K562 (cell line): Measurements from ENCODE around the gene UNC5C. TPM values are rescaled to one million over a fixed set of nuclear protein-coding genes. Genes with fewer than 3 reads are reported as not detected.

Experiments
- ATAC-seq: fragments of 200-7000 bp; cut with Tn5 transposase; 3 replicates; pipeline ENCODE4 v1.9.1; 2020; ENCODE audit warnings: moderate library complexity
- BruUV-seq: library from RNA; stranded (reverse); fragments of 400-500 nt; replicated peaks from 2 replicates; lab custom pipeline; 2021; lab: Mats Ljungman, UMichigan
- CTCF ChIA-PET: fragments of 300-600 bp; formaldehyde crosslinking; extraction: SDS; loops from one replicate; lab custom pipeline; 2021; ENCODE audit warnings: low intra/inter-chr PET ratio; lab: Yijun Ruan, JAX
- POLR2A ChIA-PET: fragments of 300-600, 350-650 bp; sonication (Branson Sonifier 250); formaldehyde crosslinking; extraction: SDS; loops from one replicate; lab custom pipeline; 2021; ENCODE audit warnings: antibody characterized with exemption, inconsistent platforms; lab: Yijun Ruan, JAX
- DNase-seq, 4 experiments: peaks; one replicate each; pipeline versions ENCODE4 v3.0.0 to v3.0.0-alpha.2; 2011 to 2018; ENCODE audit warnings: low spot score in 3 of 4, mixed read lengths in 3 of 4; ENCODE audit errors: extremely low read depth in 1 of 4
- FAIRE-seq: peaks from 2 replicates; lab custom pipeline; 2011; peaks lifted over from hg19 to GRCh38; lab: Jason Lieb, UNC
- H2AFZ ChIP-seq: 2 replicates; pipeline ENCODE4 v1.6.0; 2011; ENCODE audit warnings: low read depth, low read length, control low read depth, inconsistent platforms
- H3K27ac ChIP-seq: fragments of 200-600 bp; 3 replicates; pipeline ENCODE4 v1.8.0; 2011; ENCODE audit warnings: low read depth, mild to moderate bottlenecking, control low read depth, inconsistent platforms, low read length, moderate library complexity, mixed read lengths; ENCODE audit errors: extremely low read depth
- H3K27me3 ChIP-seq, 2 experiments: fragments of 300-600 bp in 1 of 2; 2 replicates in 1 of 2; 3 replicates in 1 of 2; pipeline versions ENCODE4 v1.6.0 to v1.8.0; 2011; ENCODE audit warnings: inconsistent platforms in 2 of 2, low read length in 2 of 2, mild to moderate bottlenecking in 1 of 2, mixed read lengths in 1 of 2, moderate library complexity in 1 of 2; ENCODE audit not compliant: control insufficient read depth in 2 of 2, insufficient read depth in 2 of 2
- H3K36me3 ChIP-seq: fragments of 300-600 bp; 3 replicates; pipeline ENCODE4 v1.8.0; 2011; ENCODE audit warnings: mild to moderate bottlenecking, low read length, inconsistent platforms; ENCODE audit not compliant: control insufficient read depth, insufficient read depth
- H3K4me1 ChIP-seq, 2 experiments: fragments of 200-600 bp in 1 of 2; replicated peaks in 1 of 2; 2 replicates in 1 of 2; 3 replicates in 1 of 2; pipeline versions ENCODE4 v1.5.1 to v1.8.0; 2011; ENCODE audit warnings: inconsistent platforms in 2 of 2, low read length in 2 of 2, mild to moderate bottlenecking in 1 of 2, mixed read lengths in 1 of 2, moderate library complexity in 1 of 2; ENCODE audit not compliant: control insufficient read depth in 2 of 2, insufficient read depth in 2 of 2
- H3K4me2 ChIP-seq: 2 replicates; pipeline ENCODE4 v1.6.1; 2011; ENCODE audit warnings: low read length, control low read depth, inconsistent platforms, mixed read lengths; ENCODE audit not compliant: insufficient read depth
- H3K4me3 ChIP-seq: fragments of 200-600 bp; sonication (generic), shearing (Covaris generic); 2 replicates; pipeline ENCODE4 v1.5.1; 2016; ENCODE audit warnings: control low read depth, inconsistent platforms
- H3K79me2 ChIP-seq: fragments of 200-600 bp; 3 replicates; pipeline ENCODE4 v1.8.0; 2011; ENCODE audit warnings: low read length, inconsistent platforms; ENCODE audit not compliant: control insufficient read depth, insufficient read depth
- H3K9ac ChIP-seq, 2 experiments: 2 replicates each; pipeline versions ENCODE4 v1.6.0 to v1.6.1; 2011; ENCODE audit warnings: low read depth in 2 of 2, low read length in 2 of 2, control low read depth in 1 of 2, inconsistent platforms in 1 of 2, mild to moderate bottlenecking in 1 of 2, mixed read lengths in 1 of 2; ENCODE audit not compliant: insufficient read depth in 1 of 2
- H3K9me1 ChIP-seq: one replicate; pipeline ENCODE4 v1.6.0; 2011; ENCODE audit warnings: inconsistent platforms, mild to moderate bottlenecking, low read length, moderate library complexity; ENCODE audit not compliant: control insufficient read depth, insufficient read depth
- H3K9me3 ChIP-seq: replicated peaks from 2 replicates; pipeline ENCODE4 v1.5.1; 2011; ENCODE audit warnings: low read depth, low read length, inconsistent platforms; ENCODE audit not compliant: control insufficient read depth, insufficient read depth
- H4K20me1 ChIP-seq: replicated peaks from 2 replicates; pipeline ENCODE4 v1.6.1; 2011; ENCODE audit warnings: low read length, inconsistent platforms, mixed read lengths; ENCODE audit not compliant: control insufficient read depth, insufficient read depth
- CHD1 ChIP-seq: fragments of 200-600 bp; sonication (generic); IDR thresholded peaks from one replicate; pipeline ENCODE4 v1.6.1; 2012; ENCODE audit warnings: mild to moderate bottlenecking, moderate library complexity, low read length, inconsistent platforms
- EP300 ChIP-seq: IDR thresholded peaks from 2 replicates; pipeline ENCODE4 v1.6.1; 2012; ENCODE audit warnings: low read length, improper control_type of control experiment
- LCOR ChIP-seq: sonication (generic); formaldehyde crosslinking; IDR thresholded peaks from 2 replicates; pipeline ENCODE4 v1.8.0; 2022; ENCODE audit warnings: mild to moderate bottlenecking, missing genetic modification reagents
- NR2C2 ChIP-seq, 2 experiments: fragments of 200-800 bp in 1 of 2; sonication (Bioruptor generic) in 1 of 2; sonication (generic) in 1 of 2; formaldehyde crosslinking in 1 of 2; IDR thresholded peaks; 2 replicates each; pipeline versions ENCODE4 v1.6.1 to v1.8.0; 2016 to 2022; ENCODE audit warnings: mild to moderate bottlenecking in 1 of 2, missing compliant biosample characterization in 1 of 2, missing genetic modification characterization in 1 of 2, missing genetic modification reagents in 1 of 2
- PHF21A ChIP-seq: fragments of 450-650 bp; IDR thresholded peaks from 2 replicates; pipeline ENCODE4 v1.6.1; 2017; ENCODE audit warnings: low read depth, borderline replicate concordance
- RBM14 ChIP-seq: fragments of 200-400 bp; formaldehyde crosslinking; IDR thresholded peaks from 2 replicates; pipeline ENCODE4 v1.6.1; 2018; ENCODE audit warnings: low read depth, mild to moderate bottlenecking, low read length, moderate library complexity, borderline replicate concordance; ENCODE audit not compliant: insufficient read depth
- TEAD4 ChIP-seq, 2 experiments: sonication (generic) in 1 of 2; formaldehyde crosslinking in 1 of 2; IDR thresholded peaks; 2 replicates each; pipeline versions ENCODE4 v1.6.1 to v1.8.0; 2012 to 2022; ENCODE audit warnings: borderline replicate concordance in 1 of 2, inconsistent platforms in 1 of 2, low read length in 1 of 2, mild to moderate bottlenecking in 1 of 2, missing genetic modification reagents in 1 of 2
- ZBTB8A ChIP-seq: fragments of 450-650 bp; IDR thresholded peaks from 2 replicates; pipeline ENCODE4 v1.6.1; 2018; ENCODE audit warnings: mild to moderate bottlenecking, moderate library complexity; ENCODE audit not compliant: partially characterized antibody
- ZNF263 ChIP-seq: sonication (generic); formaldehyde crosslinking; IDR thresholded peaks from 2 replicates; pipeline ENCODE4 v1.8.0; 2022; ENCODE audit warnings: mild to moderate bottlenecking, missing genetic modification reagents, borderline replicate concordance
- ZNF408 ChIP-seq: fragments of 250-450 bp; sonication (Bioruptor Pico); IDR thresholded peaks from 2 replicates; pipeline ENCODE4 v1.4.0; 2020; ENCODE audit warnings: low read depth, mild to moderate bottlenecking, moderate library complexity
- WGBS: fragments of 100-300 bp; shearing (Covaris generic); methylation state at CpG from one replicate; pipeline ENCODE4 v1.1.6; 2016; ENCODE audit warnings: low coverage, mixed read lengths; ENCODE audit not compliant: insufficient coverage; ENCODE audit errors: missing lambda C conversion rate; 5-methylcytosine and 5-hydroxymethylcytosine counted together
- in situ Hi-C: fragments of 300-500 bp; cut with MboI; formaldehyde crosslinking; loops from 4 replicates; pipeline ENCODE4 v1.15.0; 2018; ENCODE audit warnings: inconsistent platforms, mixed read lengths
- intact Hi-C: fragments of 100-400 bp; cut with micrococcal nuclease; formaldehyde crosslinking; loops from 2 replicates; pipeline ENCODE4 v1.14.2; 2022
- polyA plus RNA-seq, 8 experiments: library from polyadenylated mRNA; depleted of rRNA in 4 of 8; stranded (reverse) in 5 of 8; unstranded in 3 of 8; fragments of >200 nt; fragmentation: Nextera tagmentation in 2 of 8; fragmentation: Illumina TruSeq in 1 of 8; extraction: Ambion mirVana in 2 of 8; extraction: Trizol in 1 of 8; gene quantifications; 2 replicates each; pipeline versions ENCODE4 v1.2.1 to v1.2.3, GENCODE V29; 2011 to 2014; ENCODE audit warnings: inconsistent platforms in 1 of 8, missing spikeins in 1 of 8
- total RNA-seq, 7 experiments: library from RNA; depleted of rRNA in 6 of 7; stranded (reverse); fragments of >200 nt in 6 of 7; fragmentation: Illumina TruSeq in 2 of 7; extraction: Trizol in 2 of 7; gene quantifications; 2 replicates each; pipeline versions ENCODE4 v1.2.1 to v1.2.3, GENCODE V29; 2011 to 2021; ENCODE audit warnings: low replicate concordance in 1 of 7
- TF ChIP-seq, protein P1 (sequence below): fragments of 250-450 bp; sonication (Bioruptor Pico); IDR thresholded peaks from 2 replicates; pipeline ENCODE4 v1.5.0; 2021
- TF ChIP-seq, protein P2 (sequence below): fragments of 250-450 bp; sonication (Bioruptor Pico); IDR thresholded peaks from 2 replicates; pipeline ENCODE4 v1.5.0; 2021; ENCODE audit warnings: mild to moderate bottlenecking, borderline replicate concordance
- TF ChIP-seq, protein P3 (sequence below), 2 experiments: fragments of 200-800 bp in 1 of 2; sonication (Bioruptor generic) in 1 of 2; sonication (generic) in 1 of 2; formaldehyde crosslinking in 1 of 2; IDR thresholded peaks in 1 of 2; conservative IDR thresholded peaks in 1 of 2; 2 replicates each; pipeline versions ENCODE4 v1.5.0 to v1.6.1; 2016 to 2020; ENCODE audit warnings: missing compliant biosample characterization in 1 of 2, missing genetic modification characterization in 1 of 2, missing genetic modification reagents in 1 of 2

Gene UNC5C
- total and polyA plus RNA-seq, 9 of the 15 experiments (the other 6 are each of a cell fraction or from before 2014, with no cell fraction given) = under 0.01 to 0.10 (median 0.03) TPM; not detected in 1

DNA sequence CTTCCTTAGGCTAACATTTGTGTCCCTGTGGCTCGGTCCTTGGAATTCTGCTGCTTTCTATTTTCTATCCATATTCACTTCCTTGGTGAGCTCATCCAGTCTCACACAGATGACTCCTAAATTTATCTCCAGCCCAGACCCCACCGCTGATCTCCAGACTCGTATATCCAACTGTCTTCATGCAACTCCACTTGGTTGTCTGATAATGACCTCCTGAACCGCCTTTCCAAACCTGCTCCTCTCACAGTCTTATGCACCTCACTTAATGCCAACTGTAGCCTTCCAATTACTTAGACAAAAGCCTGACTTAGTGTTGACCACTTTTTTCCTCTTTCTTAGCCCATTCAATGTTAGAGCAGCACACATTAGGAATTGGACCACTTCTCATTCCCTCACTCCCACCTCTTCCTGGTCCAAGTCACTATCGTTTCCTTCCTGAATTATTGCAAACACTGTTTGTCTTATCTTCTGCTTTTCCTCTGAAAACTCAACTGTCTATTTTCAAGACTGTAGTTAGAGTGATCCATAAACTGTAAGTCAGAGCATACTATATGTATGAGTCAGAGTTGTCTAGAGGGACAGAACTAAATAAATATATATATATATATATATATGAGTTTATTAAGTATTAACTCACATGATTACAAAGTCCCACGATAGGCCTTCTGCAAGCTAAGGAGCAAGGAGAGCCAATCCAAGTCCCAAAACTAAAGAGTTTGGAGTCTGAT lies 292.5 kb downstream of the UNC5C start:
- Histone ChIP-seq H3K27me3 (no peaks in the 10 kb centered on the region), H3K9me1 (no peaks in the 10 kb centered on the region), H3K27ac (peak overlapping the region; percentile 64), H3K36me3 (no peaks in the 10 kb centered on the region), H3K9ac (peak overlapping the region; percentile 39 to 70; a peak in 3 of 4 replicates), H3K4me2 (peak overlapping the region; percentile 71), H4K20me1 (no peaks in the 10 kb centered on the region), H2AFZ (peak overlapping the region; percentile 80), H3K79me2 (no peaks in the 10 kb centered on the region), H3K4me1 (peaks cover 19 to 20% of the 10 kb centered on the region in 2 experiments; a peak in 4 of 5 replicates), H3K4me3 (no peak overlapping the region), H3K9me3 (no peaks in the 10 kb centered on the region; the same call in 1 of the 2 replicates)
- ChIA-PET POLR2A (interaction anchor here (1.2 kb wide), 2 partner anchors 9 to 47 kb away, joined by 5 read pairs; no protein-coding TSS in a partner anchor), CTCF (no interaction called here)
- FAIRE-seq = no peak
- in situ Hi-C loops (no loop called here), intact Hi-C loops (loop anchor here (5.0 kb wide), 1 partner anchor 39 kb away; no protein-coding TSS in a partner anchor)
- BruUV-seq = no TSS peak
- 20% methylated on average over 6 of the region's 6 CpGs for WGBS
- DNase-seq = peak in 2 of 4 experiments; percentile 39 to 62
- peak; percentile 71 for ATAC-seq
- TF ChIP-seq ZNF408 (CRISPR knock-in tag) (no peak), ZBTB8A (no peak), ZNF263 (CRISPR knock-in tag) (peak; percentile 3; the same call in 1 of the 2 replicates), RBM14 (no peak), PHF21A (no peak), TEAD4 (IDR thresholded peaks at IDR 0.05; ENCODE audit: low read length) (peak; percentile 40; the same call in 1 of the 2 replicates), TEAD4 (CRISPR knock-in tag; IDR thresholded peaks at IDR 0.05; ENCODE audit: borderline replicate concordance) (no peak), LCOR (CRISPR knock-in tag) (no peak), CHD1 (no peak), EP300 (peak; percentile 30; the same call in 1 of the 2 replicates), NR2C2 (CRISPR knock-in tag; IDR thresholded peaks at IDR 0.05) (no peak), NR2C2 (tag; IDR thresholded peaks at IDR 0.05) (no peak)
- TF ChIP-seq, protein P1, sequence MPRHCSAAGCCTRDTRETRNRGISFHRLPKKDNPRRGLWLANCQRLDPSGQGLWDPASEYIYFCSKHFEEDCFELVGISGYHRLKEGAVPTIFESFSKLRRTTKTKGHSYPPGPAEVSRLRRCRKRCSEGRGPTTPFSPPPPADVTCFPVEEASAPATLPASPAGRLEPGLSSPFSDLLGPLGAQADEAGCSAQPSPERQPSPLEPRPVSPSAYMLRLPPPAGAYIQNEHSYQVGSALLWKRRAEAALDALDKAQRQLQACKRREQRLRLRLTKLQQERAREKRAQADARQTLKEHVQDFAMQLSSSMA (CRISPR knock-in tag) = no peak
- TF ChIP-seq, protein P2, sequence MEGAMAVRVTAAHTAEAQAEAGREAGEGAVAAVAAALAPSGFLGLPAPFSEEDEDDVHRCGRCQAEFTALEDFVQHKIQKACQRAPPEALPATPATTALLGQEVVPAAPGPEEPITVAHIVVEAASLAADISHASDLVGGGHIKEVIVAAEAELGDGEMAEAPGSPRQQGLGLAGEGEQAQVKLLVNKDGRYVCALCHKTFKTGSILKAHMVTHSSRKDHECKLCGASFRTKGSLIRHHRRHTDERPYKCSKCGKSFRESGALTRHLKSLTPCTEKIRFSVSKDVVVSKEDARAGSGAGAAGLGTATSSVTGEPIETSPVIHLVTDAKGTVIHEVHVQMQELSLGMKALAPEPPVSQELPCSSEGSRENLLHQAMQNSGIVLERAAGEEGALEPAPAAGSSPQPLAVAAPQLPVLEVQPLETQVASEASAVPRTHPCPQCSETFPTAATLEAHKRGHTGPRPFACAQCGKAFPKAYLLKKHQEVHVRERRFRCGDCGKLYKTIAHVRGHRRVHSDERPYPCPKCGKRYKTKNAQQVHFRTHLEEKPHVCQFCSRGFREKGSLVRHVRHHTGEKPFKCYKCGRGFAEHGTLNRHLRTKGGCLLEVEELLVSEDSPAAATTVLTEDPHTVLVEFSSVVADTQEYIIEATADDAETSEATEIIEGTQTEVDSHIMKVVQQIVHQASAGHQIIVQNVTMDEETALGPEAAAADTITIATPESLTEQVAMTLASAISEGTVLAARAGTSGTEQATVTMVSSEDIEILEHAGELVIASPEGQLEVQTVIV (CRISPR knock-in tag) = no peak
- TF ChIP-seq, protein P3, sequence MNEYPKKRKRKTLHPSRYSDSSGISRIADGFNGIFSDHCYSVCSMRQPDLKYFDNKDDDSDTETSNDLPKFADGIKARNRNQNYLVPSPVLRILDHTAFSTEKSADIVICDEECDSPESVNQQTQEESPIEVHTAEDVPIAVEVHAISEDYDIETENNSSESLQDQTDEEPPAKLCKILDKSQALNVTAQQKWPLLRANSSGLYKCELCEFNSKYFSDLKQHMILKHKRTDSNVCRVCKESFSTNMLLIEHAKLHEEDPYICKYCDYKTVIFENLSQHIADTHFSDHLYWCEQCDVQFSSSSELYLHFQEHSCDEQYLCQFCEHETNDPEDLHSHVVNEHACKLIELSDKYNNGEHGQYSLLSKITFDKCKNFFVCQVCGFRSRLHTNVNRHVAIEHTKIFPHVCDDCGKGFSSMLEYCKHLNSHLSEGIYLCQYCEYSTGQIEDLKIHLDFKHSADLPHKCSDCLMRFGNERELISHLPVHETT (CRISPR knock-in tag; conservative IDR thresholded peaks at IDR 0.05 in 1 of 2, IDR thresholded peaks at IDR 0.05 in 1 of 2) = no peak
